Activated CD8-positive, alpha-beta T cell treated with anti-CD3 and anti-CD28 coated beads for 36 hours (primary cell): ENCODE measurements around the gene FAM83F. TPM values are rescaled to one million over a fixed set of nuclear protein-coding genes. Genes with fewer than 3 reads are reported as not detected.

Experiments used
- ATAC-seq: fragments of 200-7000 bp; cut with Tn5 transposase; one replicate; pipeline ENCODE4 v1.10.0; 2021; ENCODE audit warnings: mild to moderate bottlenecking, moderate library complexity
- CTCF ChIA-PET: fragments of 350-600 bp; sonication (Branson Sonifier 250); formaldehyde crosslinking; loops from one replicate; lab custom pipeline; 2021; ENCODE audit warnings: antibody characterized with exemption; lab: Charles Lee
- POLR2A ChIA-PET: fragments of 350-600 bp; sonication (Branson Sonifier 250); formaldehyde crosslinking; loops from one replicate; lab custom pipeline; 2021; ENCODE audit warnings: antibody characterized with exemption; lab: Charles Lee
- DNase-seq: peaks from one replicate; pipeline ENCODE4 v3.0.0-alpha.2; 2020
- H3K27ac Mint-ChIP-seq: one replicate; pipeline ENCODE4 v1.8.0; 2021; ENCODE audit warnings: mild to moderate bottlenecking, mixed read lengths
- H3K27me3 Mint-ChIP-seq: one replicate; pipeline ENCODE4 v1.8.0; 2021; ENCODE audit warnings: mixed read lengths
- H3K36me3 Mint-ChIP-seq: one replicate; pipeline ENCODE4 v1.8.0; 2021; ENCODE audit warnings: low read depth, mixed read lengths
- H3K4me1 Mint-ChIP-seq: one replicate; pipeline ENCODE4 v1.8.0; 2021; ENCODE audit warnings: low read depth, mixed read lengths
- H3K4me3 Mint-ChIP-seq: one replicate; pipeline ENCODE4 v1.8.0; 2021; ENCODE audit warnings: mild to moderate bottlenecking, moderate library complexity, mixed read lengths
- H3K9me3 Mint-ChIP-seq: one replicate; pipeline ENCODE4 v1.8.0; 2021; ENCODE audit warnings: mixed read lengths
- intact Hi-C: fragments of 100-400 bp; cut with micrococcal nuclease; formaldehyde crosslinking; loops from one replicate; pipeline ENCODE4 v1.10.0; 2022
- total RNA-seq, 2 experiments: library from RNA; stranded (reverse); gene quantifications; one replicate each; pipeline ENCODE4 v1.2.3, GENCODE V29; 2021
- TF ChIP-seq, protein P1 (sequence below): fragments of 200-600 bp; IDR thresholded peaks from one replicate; pipeline ENCODE4 v1.8.0; 2022; ENCODE audit warnings: antibody characterized with exemption, mild to moderate bottlenecking

Gene FAM83F
- total RNA-seq, 2 experiments from 2014 or later = 1.5 to 2.0 TPM

DNA sequence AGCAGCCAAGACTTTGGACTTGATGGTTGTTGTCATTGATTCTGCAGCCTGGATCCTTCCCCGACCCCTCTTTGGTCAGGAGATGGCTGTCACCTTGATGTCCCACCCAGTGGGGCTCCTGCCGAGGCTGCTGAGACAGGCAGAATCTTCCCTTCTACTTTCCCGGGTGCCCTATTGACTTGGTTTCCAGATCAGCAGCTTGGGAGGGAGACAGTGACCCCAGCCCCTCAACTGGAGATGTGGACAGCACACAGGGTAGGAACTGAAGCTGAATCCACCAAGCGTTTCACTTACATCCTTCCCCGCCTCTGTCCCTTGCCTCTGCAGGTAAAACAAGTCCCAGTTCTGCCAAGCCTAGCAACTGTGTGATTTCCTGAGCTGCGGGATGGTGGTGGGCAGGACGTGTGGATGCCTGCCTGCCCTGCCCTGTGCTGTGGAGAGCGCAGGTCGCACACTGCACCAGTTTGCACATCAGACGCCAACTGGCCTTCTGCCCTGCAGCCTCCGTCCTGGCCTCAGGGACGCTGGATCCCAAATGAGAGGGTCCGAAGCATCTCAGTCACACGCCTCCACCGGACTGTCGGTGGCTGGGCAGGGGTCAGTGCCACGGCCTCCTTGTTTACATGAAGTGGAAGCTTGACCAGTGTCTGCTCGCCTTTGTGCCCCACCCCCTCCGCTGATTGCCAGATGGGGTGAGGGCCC is 34.6 kb downstream of the FAM83F start:
- Mint-ChIP-seq H3K9me3 (no peaks in the 10 kb centered on the region), H3K4me1 (peaks cover 10% of the 10 kb centered on the region), H3K4me3 (no peak overlapping the region), H3K27me3 (no peaks in the 10 kb centered on the region), H3K36me3 (no peaks in the 10 kb centered on the region), H3K27ac (no peak overlapping the region)
- ChIA-PET CTCF (interaction anchor here (1.4 kb wide), 2 partner anchors 10 to 495 kb away, joined by 4 to 6 read pairs; no protein-coding TSS in a partner anchor), POLR2A (no interaction called here)
- intact Hi-C loops = no loop called here
- TF ChIP-seq, protein P1, sequence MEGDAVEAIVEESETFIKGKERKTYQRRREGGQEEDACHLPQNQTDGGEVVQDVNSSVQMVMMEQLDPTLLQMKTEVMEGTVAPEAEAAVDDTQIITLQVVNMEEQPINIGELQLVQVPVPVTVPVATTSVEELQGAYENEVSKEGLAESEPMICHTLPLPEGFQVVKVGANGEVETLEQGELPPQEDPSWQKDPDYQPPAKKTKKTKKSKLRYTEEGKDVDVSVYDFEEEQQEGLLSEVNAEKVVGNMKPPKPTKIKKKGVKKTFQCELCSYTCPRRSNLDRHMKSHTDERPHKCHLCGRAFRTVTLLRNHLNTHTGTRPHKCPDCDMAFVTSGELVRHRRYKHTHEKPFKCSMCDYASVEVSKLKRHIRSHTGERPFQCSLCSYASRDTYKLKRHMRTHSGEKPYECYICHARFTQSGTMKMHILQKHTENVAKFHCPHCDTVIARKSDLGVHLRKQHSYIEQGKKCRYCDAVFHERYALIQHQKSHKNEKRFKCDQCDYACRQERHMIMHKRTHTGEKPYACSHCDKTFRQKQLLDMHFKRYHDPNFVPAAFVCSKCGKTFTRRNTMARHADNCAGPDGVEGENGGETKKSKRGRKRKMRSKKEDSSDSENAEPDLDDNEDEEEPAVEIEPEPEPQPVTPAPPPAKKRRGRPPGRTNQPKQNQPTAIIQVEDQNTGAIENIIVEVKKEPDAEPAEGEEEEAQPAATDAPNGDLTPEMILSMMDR = no peak
- no peak for ATAC-seq
- DNase-seq = no peak

DNA sequence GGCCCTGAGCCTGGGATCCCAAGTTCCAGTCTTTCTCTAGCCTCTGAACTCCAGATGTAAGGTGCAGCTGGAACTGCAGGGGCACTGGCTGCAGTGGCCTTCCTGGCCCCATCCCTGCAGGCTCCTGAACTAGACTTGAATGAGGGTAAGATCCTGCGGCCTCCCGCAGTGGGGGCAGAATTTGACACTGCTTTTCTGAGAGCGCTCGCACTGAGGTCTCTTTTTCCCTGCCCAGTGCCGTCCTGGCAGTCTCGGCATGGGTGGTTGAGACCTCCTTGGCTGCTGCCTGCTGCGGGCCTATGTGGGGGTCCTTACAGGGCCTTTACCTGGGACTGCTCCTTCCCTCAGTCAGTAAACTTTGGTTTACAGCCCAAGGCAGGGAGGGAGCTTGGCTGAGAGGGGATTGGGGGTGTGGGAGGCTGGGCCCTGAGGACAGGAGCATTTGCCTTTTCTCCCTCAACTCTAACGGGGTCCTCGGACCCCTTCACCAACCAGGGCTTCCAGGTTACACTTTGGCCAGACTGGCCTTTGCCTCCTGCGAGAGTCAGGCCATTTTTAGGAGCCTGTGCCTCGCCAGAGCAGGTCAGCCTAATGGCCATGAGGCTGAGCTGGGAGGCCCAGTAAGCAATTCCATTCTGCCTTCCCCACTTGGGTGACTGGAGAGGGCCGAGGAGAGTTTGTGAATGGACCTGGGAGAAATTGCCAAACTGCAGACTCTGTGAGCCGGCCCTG is 35.4 kb downstream of the FAM83F start:
- Mint-ChIP-seq H3K27ac (no peak overlapping the region), H3K27me3 (no peaks in the 10 kb centered on the region), H3K4me1 (peaks cover 5% of the 10 kb centered on the region), H3K4me3 (no peak overlapping the region), H3K36me3 (no peaks in the 10 kb centered on the region), H3K9me3 (no peaks in the 10 kb centered on the region)
- TF ChIP-seq, protein P1 = no peak
- no peak for ATAC-seq
- DNase-seq = no peak
- POLR2A ChIA-PET = no interaction called here
- intact Hi-C loops = no loop called here
- CTCF ChIA-PET = interaction anchor here (1.2 to 1.4 kb wide), 2 partner anchors 9 to 495 kb away, joined by 5 to 6 read pairs; no protein-coding TSS in a partner anchor

DNA sequence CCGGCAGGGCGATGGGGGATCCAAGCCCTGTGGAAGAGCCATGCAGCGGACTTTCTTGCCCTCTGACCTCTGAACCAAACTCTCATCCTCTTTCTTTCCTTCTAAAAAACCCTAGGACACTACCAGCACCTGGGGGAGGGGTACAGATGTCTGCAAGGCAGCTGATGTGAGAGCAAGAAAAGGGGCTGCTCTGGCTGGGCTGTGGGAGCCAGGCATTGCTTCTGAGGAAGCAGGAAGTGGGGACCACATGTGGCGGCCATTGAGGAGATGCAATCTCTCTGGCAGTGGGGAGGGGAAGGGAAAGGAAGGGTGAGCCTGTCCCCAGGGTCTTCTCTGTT is 36.0 kb downstream of the FAM83F start:
- DNase-seq (no peak), ATAC-seq (no peak)
- Mint-ChIP-seq H3K27me3 (no peaks in the 10 kb centered on the region), H3K36me3 (no peaks in the 10 kb centered on the region), H3K4me1 (peaks cover 5% of the 10 kb centered on the region), H3K27ac (peak overlapping the region; percentile 55), H3K4me3 (no peak overlapping the region), H3K9me3 (no peaks in the 10 kb centered on the region)
- CTCF ChIA-PET = interaction anchor here (1.2 kb wide), 1 partner anchor 9 kb away, joined by 5 read pairs; no protein-coding TSS in a partner anchor
- TF ChIP-seq, protein P1 = no peak
- intact Hi-C loops = no loop called here
- POLR2A ChIA-PET = no interaction called here

DNA sequence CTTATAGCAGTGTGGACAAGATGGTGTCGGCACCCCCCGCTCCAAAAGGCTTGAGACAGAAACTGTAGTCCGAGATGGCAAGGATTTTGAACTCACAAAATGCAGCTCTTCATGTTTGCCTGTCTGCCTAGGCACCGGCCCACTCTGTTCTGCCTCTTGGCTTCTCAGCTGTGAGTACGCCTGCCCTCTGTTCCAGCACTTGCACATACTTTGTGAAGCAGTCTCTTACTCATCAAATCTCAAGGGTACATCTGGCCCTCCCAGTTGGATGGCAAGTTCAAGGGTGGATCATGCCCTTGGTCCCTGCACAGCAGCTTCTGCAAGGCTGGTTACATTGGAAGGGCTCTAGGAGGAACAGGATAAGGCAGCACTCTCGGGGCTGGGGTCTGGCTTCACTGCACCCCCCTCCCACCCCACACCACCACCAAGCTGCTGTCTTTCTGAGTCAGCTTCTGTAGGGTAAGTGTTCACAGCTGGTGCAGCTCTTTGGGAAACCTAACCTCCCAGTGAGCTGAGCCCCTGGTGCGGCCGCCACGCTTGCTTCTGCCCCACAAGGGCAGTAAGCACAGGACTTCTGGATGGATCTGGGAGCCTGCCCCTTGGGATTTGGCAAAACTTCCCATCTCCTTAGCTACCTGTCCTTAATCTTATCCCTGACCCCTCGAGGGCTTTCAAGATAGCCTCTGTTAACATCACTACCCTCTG is 37.2 kb downstream of the FAM83F start:
- ChIA-PET CTCF (interaction anchor here (0.6 to 1.6 kb wide), 4 partner anchors 316 to 497 kb away, joined by 3 to 5 read pairs (median 4); no protein-coding TSS in a partner anchor), POLR2A (interaction anchor here (0.8 kb wide), 1 partner anchor 10 kb away, joined by 3 read pairs; no protein-coding TSS in a partner anchor)
- DNase-seq (no peak), ATAC-seq (no peak)
- no peaks in the 10 kb centered on the region for H3K36me3 Mint-ChIP-seq
- no peak overlapping the region for H3K4me3 Mint-ChIP-seq
- no peaks in the 10 kb centered on the region for H3K27me3 Mint-ChIP-seq
- no peaks in the 10 kb centered on the region for H3K9me3 Mint-ChIP-seq
- no peak overlapping the region for H3K27ac Mint-ChIP-seq
- intact Hi-C loops = no loop called here
- H3K4me1 Mint-ChIP-seq = peaks cover 5% of the 10 kb centered on the region
- TF ChIP-seq, protein P1 = no peak
